Esophagus squamous epithelium (tissue), 4 donors: ENCODE results near the gene QRICH1.

ENCODE experiments used
- POLR2A ChIP-seq, 4 donors: fragments of 450-650 bp; IDR thresholded peaks; one replicate each; pipeline ENCODE4 v1.6.1; 2017; ENCODE audit warnings: antibody characterized with exemption in 4 of 4, mild to moderate bottlenecking in 4 of 4, moderate library complexity in 3 of 4
- TF ChIP-seq, protein P1 (sequence below), 6 experiments: fragments of 450-650 bp in 4 of 6; fragments of 200-600 bp in 2 of 6; sonication (generic) in 2 of 6; IDR thresholded peaks; one replicate each; pipeline ENCODE4 v1.5.1; 2016 to 2019; ENCODE audit warnings: antibody characterized with exemption in 6 of 6, mild to moderate bottlenecking in 4 of 6, moderate library complexity in 4 of 6

- TF ChIP-seq, protein P1, sequence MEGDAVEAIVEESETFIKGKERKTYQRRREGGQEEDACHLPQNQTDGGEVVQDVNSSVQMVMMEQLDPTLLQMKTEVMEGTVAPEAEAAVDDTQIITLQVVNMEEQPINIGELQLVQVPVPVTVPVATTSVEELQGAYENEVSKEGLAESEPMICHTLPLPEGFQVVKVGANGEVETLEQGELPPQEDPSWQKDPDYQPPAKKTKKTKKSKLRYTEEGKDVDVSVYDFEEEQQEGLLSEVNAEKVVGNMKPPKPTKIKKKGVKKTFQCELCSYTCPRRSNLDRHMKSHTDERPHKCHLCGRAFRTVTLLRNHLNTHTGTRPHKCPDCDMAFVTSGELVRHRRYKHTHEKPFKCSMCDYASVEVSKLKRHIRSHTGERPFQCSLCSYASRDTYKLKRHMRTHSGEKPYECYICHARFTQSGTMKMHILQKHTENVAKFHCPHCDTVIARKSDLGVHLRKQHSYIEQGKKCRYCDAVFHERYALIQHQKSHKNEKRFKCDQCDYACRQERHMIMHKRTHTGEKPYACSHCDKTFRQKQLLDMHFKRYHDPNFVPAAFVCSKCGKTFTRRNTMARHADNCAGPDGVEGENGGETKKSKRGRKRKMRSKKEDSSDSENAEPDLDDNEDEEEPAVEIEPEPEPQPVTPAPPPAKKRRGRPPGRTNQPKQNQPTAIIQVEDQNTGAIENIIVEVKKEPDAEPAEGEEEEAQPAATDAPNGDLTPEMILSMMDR (IDR thresholded peaks at IDR 0.05), result no peak
- TF ChIP-seq POLR2A (IDR thresholded peaks at IDR 0.05), result no peak
Observed at GRCh38 chr3:49112262-49112661, 18.4 kb upstream of the QRICH1 start.
